Transverse colon (tissue), 3 donors: ENCODE measurements around the gene WIPF3.

ENCODE experiments used
- POLR2A ChIP-seq: fragments of 450-650 bp; IDR thresholded peaks from one replicate; pipeline ENCODE4 v1.6.1; 2016; ENCODE audit warnings: antibody characterized with exemption, mild to moderate bottlenecking, moderate library complexity
- POLR2AphosphoS5 ChIP-seq, 3 donors: sonication (generic); formaldehyde crosslinking; IDR thresholded peaks; one replicate each; pipeline ENCODE4 v1.6.1; 2016; ENCODE audit warnings: antibody characterized with exemption in 3 of 3

DNA sequence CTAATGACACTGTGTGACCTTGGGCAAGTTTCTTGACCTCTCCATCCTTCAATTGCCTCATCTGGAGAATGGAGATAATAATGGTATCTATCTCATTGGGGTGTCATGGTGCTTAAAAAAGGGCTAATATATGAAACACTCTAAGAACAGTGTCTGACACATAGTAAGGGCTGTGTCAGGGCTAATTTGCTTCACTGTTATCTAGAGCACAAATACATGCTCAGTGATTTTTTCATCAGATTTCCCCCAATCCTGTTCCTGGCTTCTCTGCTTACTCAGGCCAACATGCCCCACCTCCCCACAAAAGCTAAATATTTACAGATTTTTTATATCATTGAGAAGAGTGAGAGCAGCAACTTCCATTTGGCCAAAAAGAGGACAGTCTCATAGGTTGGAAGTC, 20.6 kb downstream of the WIPF3 start:
- TF ChIP-seq POLR2A (no peak), POLR2AphosphoS5 (IDR thresholded peaks at IDR 0.05) (no peak)
